Measurements from ENCODE around the gene CSN2.
"Not testable (repeated sequence)": the region's sequence is repeated elsewhere in the genome, so short reads cannot be mapped to it uniquely, and the experiment has no call there.

Gene CSN2, protein sequence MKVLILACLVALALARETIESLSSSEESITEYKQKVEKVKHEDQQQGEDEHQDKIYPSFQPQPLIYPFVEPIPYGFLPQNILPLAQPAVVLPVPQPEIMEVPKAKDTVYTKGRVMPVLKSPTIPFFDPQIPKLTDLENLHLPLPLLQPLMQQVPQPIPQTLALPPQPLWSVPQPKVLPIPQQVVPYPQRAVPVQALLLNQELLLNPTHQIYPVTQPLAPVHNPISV

GRCh38 chr4:69965628-69966027 is at the start of gene CSN2:
TSS of gene CSN2 (minus strand) at chr4:69965728. CDS start at chr4:69960995, 4,733 bp downstream.
- no peak for DNase-seq

DNA sequence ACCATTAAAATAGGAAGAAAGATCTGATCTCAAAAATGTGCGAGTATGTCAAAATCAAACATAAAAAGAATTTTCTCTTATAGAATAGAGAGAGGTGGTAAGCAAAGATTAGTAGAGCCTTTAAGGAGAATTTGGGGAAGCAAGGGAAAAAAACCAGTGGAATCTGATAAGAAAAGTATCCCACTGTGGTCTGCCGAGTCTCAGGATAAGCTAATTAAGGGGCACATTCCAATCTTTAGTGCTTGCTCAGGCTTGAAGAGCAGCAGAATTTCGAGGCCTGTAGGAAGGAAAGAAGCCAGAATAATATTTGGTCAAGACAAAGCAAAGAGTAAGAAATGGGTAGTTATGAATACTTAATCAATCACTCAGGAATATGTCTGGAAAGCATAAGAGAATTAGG is 43.2 kb upstream of the CSN2 start:
- no peak for DNase-seq

DNA sequence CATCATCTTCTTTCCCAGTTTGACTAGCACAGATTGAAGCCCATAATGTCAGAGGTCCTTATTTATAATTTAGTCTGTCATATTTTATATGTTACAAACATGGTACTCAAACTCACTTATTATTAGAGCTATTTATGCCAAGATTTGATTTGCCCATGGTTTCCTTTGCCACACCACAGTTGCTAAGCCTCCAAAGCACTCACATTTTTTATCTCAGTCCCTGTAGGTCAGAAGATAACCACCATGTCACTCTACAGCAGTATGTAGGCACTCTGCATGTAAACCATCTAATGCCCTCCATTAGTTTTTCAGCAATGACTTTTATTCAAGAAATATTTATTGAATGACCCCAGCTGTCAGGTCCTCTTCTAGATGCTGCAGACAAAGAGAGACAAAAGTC is 37.0 kb upstream of the CSN2 start:
- DNase-seq, result no peak

- DNase-seq, result no peak
These were observed 35.2 kb upstream of the CSN2 start for GRCh38 chr4:70000711-70001110.

- no peak for DNase-seq
These were observed 33.9 kb upstream of the CSN2 start for GRCh38 chr4:69999420-69999819.

DNA sequence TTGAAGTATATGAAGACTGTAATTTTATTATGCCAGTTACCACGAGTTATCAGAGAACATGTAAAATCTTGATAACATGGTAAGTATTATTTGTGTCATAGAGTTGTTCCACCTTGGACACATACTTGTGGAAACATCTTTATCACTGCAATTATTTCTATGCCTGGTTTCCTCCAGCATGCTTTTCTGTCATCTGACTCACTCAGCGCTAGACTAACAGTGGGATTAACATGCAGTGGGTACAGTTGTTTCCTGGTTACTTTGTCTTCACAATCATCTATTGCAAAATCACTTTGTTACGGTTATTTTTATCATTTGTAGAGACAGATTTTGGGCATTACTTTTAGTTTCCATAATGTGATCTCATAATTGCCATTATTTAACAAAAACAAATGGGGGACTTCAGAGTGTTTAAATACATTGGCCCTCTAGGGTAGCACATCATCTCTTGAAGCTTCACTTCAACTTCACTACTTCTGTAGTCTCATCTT is 30.0 kb upstream of the CSN2 start, which contains the start of gene STATH:
Gene STATH (plus strand): TSS at position 441 of the 491 bp plus-strand sequence. CDS start 2,472 bp downstream, outside the sequence.
- no peak for DNase-seq

DNA sequence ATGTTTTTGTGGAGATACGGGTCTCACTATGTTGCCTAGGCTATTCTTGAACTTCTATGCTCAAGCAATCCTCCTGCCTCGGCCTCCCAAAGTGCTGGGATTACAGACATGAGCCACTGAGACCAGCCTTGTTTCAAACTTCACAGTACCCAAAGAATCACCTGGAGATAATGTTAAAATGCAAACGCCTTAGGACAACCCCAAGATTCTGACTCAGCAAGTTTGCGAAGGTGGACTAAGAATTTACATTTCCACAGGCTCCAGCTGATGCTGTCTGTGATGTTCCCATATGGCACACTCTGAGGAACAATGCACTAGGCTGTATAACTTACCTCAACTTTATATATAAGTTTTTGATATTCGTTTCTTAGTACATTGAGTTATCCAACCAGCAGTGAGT is 29.3 kb upstream of the CSN2 start:
- DNase-seq, result no peak

GRCh38 chr4:69991016-69991415 is 25.5 kb upstream of the CSN2 start:
- DNase-seq, result no peak

GRCh38 chr4:69986663-69987062 is 21.1 kb upstream of the CSN2 start:
- no peak for DNase-seq

- no peak for DNase-seq
These were observed 18.5 kb upstream of the CSN2 start for GRCh38 chr4:69984030-69984443.

GRCh38 chr4:69977582-69977981 is 12.1 kb upstream of the CSN2 start:
- DNase-seq, result no peak

GRCh38 chr4:69974631-69975030 is 9.1 kb upstream of the CSN2 start:
- DNase-seq, result no peak

DNA sequence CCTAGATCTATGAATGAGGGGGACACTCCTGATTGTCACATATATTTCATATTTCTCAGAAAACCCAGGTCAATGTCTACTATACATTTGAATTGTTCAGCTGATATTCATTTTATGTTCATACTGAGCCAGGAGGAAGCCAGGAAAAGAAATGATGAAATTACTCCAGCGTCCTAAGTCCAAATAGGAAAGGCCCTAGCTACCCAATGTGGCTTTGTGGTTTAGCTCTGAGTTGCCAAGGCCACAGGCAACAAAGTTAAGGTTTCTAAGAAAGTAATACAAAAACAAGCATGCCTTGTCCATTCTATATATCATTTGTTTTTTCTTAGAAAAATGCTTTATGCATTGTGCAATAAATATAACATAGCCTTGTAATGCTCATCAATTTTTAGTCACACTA is 4.5 kb upstream of the CSN2 start:
- DNase-seq, result no peak

GRCh38 chr4:69957209-69957608 is 8.3 kb downstream of the CSN2 start:
- no peak for DNase-seq

DNA sequence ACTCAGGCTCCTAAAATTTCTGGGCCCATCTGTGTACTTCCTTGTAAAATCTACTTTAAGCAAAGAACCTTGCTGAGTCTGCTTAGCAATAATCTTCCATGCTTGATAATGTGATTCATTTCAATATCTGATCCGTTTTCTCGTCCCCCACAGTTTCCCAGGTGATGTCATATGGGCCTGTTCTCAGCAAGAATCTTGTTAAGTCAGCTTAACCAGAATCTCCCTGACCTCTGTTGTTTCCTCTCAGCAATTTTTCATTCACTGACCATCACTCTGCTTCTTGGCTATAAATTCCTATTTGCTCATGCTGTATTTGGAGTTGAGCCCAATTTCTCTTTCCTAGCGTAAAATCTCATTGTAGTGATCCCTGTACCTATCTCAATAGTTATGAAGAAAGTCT is 13.9 kb downstream of the CSN2 start:
- DNase-seq, result no peak

GRCh38 chr4:69936566-69936965 is 29.0 kb downstream of the CSN2 start:
- DNase-seq, result no peak

DNA sequence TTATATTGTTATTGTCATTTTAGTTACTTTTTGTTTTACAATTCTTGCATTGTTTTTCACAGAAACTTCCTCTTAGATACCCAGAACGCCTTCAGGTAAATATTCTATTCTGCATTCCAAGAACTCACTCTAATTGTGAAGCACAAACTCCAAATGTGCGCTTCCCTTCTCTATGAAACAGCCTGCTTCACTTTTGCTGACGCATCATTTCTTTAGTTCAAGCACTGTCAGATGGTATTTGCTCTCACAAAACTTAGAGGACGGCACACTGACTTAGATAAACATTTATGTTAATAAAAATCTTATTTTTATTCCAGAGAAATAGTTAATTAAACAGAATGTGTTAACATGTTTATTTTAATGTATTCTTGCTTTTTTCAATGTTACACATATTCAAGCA is 31.4 kb downstream of the CSN2 start:
- DNase-seq, result no peak

GRCh38 chr4:69930768-69931167 is 34.8 kb downstream of the CSN2 start, which contains the start of gene CSN1S1:
TSS of gene CSN1S1 (plus strand) at chr4:69931068. CDS start at chr4:69932556, 1,488 bp downstream.
- DNase-seq, result no peak

GRCh38 chr4:69923782-69924410 is 41.6 kb downstream of the CSN2 start:
- not testable (repeated sequence) for DNase-seq

GRCh38 chr4:69920874-69921273 is 44.7 kb downstream of the CSN2 start:
- no peak for DNase-seq

- no peak for DNase-seq
These were observed 55.3 kb downstream of the CSN2 start for GRCh38 chr4:69910016-69910782.

DNA sequence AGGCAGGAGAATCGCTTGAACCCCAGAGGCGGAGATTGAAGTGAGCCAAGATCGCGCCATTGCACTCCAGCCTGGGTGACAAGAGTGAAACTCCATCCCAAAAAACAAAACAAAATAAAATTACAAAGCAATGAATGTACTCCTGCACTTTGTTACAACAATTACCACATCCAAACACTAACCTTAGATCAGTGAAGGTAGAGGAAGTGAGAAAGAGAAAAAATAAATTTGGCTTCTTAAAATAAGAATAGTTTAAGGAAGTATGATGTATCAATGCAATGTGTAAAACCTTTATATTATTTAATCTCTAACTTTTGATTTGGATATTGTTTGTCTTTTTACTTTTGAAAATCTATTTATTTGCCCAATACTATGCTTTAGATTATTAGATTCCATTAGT is 56.3 kb downstream of the CSN2 start:
- DNase-seq, result no peak

GRCh38 chr4:69907151-69907550 is 58.4 kb downstream of the CSN2 start:
- no peak for DNase-seq
